CD14-positive monocyte (primary cell): Measurements from ENCODE around the gene ST6GALNAC3. TPM values are rescaled to one million over a fixed set of nuclear protein-coding genes. Genes with fewer than 3 reads are reported as not detected.
A peak's percentile ranks its signal among the peaks of the same experiment; 100 is the strongest.

ENCODE experiments used
- DNase-seq, 3 donors: peaks; one replicate each; pipeline ENCODE4 v3.0.0-alpha.2; 2011 to 2022
- H2AFZ ChIP-seq: 2 replicates; pipeline ENCODE4 v1.6.0; 2012; ENCODE audit warnings: mild to moderate bottlenecking, low read depth, low read length, inconsistent platforms; ENCODE audit not compliant: insufficient read depth, poor library complexity, severe bottlenecking
- H3K27ac ChIP-seq, 2 donors: 1 replicate in 1 of 2; 2 replicates in 1 of 2; pipeline ENCODE4 v1.5.1; 2012 to 2013; ENCODE audit warnings: low read length in 2 of 2, control low read depth in 1 of 2, inconsistent platforms in 1 of 2, low read depth in 1 of 2, mild to moderate bottlenecking in 1 of 2
- H3K27me3 ChIP-seq, 2 donors: one replicate each; pipeline versions ENCODE4 v1.6.0 to v1.6.1; 2011 to 2013; ENCODE audit warnings: low read length in 2 of 2; ENCODE audit not compliant: control insufficient read depth in 2 of 2, insufficient read depth in 2 of 2
- H3K36me3 ChIP-seq, 2 donors: replicated peaks in 1 of 2; 1 replicate in 1 of 2; 2 replicates in 1 of 2; pipeline versions ENCODE4 v1.5.1 to v1.6.1; 2012 to 2013; ENCODE audit warnings: low read length in 2 of 2, control low read depth in 1 of 2, inconsistent platforms in 1 of 2, mild to moderate bottlenecking in 1 of 2; ENCODE audit not compliant: insufficient read depth in 2 of 2, control insufficient read depth in 1 of 2
- H3K4me1 ChIP-seq, 2 donors: 1 replicate in 1 of 2; 2 replicates in 1 of 2; pipeline versions ENCODE4 v1.5.1 to v1.6.1; 2012 to 2013; ENCODE audit warnings: low read length in 2 of 2, control low read depth in 1 of 2, inconsistent platforms in 1 of 2, mild to moderate bottlenecking in 1 of 2, moderate library complexity in 1 of 2; ENCODE audit not compliant: insufficient read depth in 2 of 2, control insufficient read depth in 1 of 2
- H3K4me2 ChIP-seq: replicated peaks from 2 replicates; pipeline ENCODE3; 2012; ENCODE audit warnings: low read length, moderate library complexity, mild to moderate bottlenecking; ENCODE audit not compliant: poor library complexity, severe bottlenecking; ENCODE audit errors: extremely low read depth
- H3K4me3 ChIP-seq, 3 experiments: fragments of 200-600 bp in 1 of 3; sonication (generic) in 1 of 3; replicated peaks in 1 of 3; 1 replicate in 2 of 3; 2 replicates in 1 of 3; pipeline ENCODE4 v1.5.1; 2011 to 2013; ENCODE audit warnings: low read length in 3 of 3, mild to moderate bottlenecking in 3 of 3, control low read depth in 2 of 3, low read depth in 2 of 3, inconsistent platforms in 1 of 3, moderate library complexity in 1 of 3
- H3K79me2 ChIP-seq: 2 replicates; pipeline ENCODE4 v1.6.0; 2012; ENCODE audit warnings: mild to moderate bottlenecking, control low read depth, inconsistent platforms, low read length, moderate library complexity; ENCODE audit not compliant: insufficient read depth
- H3K9ac ChIP-seq: 2 replicates; pipeline ENCODE4 v1.6.0; 2017; ENCODE audit warnings: low read length, mild to moderate bottlenecking; ENCODE audit not compliant: insufficient read depth, poor library complexity, severe bottlenecking
- H3K9me3 ChIP-seq, 2 donors: replicated peaks in 1 of 2; 1 replicate in 1 of 2; 2 replicates in 1 of 2; pipeline versions ENCODE4 v1.5.1 to v1.6.1; 2012 to 2013; ENCODE audit warnings: low read length in 2 of 2, control low read depth in 1 of 2; ENCODE audit not compliant: control insufficient read depth in 1 of 2, insufficient read depth in 1 of 2
- H4K20me1 ChIP-seq: 2 replicates; pipeline ENCODE4 v1.6.0; 2012; ENCODE audit warnings: mild to moderate bottlenecking, low read length, control low read depth, moderate library complexity; ENCODE audit not compliant: insufficient read depth
- H3K27ac Mint-ChIP-seq, 7 donors: one replicate each; pipeline ENCODE4 v1.8.0; 2020; ENCODE audit warnings: mild to moderate bottlenecking in 7 of 7, mixed read lengths in 7 of 7, moderate library complexity in 6 of 7, inconsistent platforms in 2 of 7
- H3K27me3 Mint-ChIP-seq, 3 donors: one replicate each; pipeline ENCODE4 v1.8.0; 2021 to 2022; ENCODE audit warnings: low read depth in 3 of 3, mild to moderate bottlenecking in 3 of 3, mixed read lengths in 3 of 3, moderate library complexity in 3 of 3, inconsistent platforms in 1 of 3
- H3K36me3 Mint-ChIP-seq, 2 donors: one replicate each; pipeline ENCODE4 v1.8.0; 2020; ENCODE audit warnings: mixed read lengths in 2 of 2, inconsistent platforms in 1 of 2, mild to moderate bottlenecking in 1 of 2
- H3K4me1 Mint-ChIP-seq: one replicate; pipeline ENCODE4 v1.8.0; 2020; ENCODE audit warnings: mild to moderate bottlenecking, mixed read lengths
- H3K4me3 Mint-ChIP-seq, 2 donors: one replicate each; pipeline ENCODE4 v1.8.0; 2020; ENCODE audit warnings: mild to moderate bottlenecking in 2 of 2, mixed read lengths in 2 of 2, moderate library complexity in 1 of 2
- H3K9me3 Mint-ChIP-seq, 7 donors: one replicate each; pipeline ENCODE4 v1.8.0; 2020 to 2022; ENCODE audit warnings: mixed read lengths in 7 of 7, mild to moderate bottlenecking in 6 of 7, moderate library complexity in 6 of 7, inconsistent platforms in 2 of 7
- WGBS: methylation state at CpG from one replicate; pipeline ENCODE4 v1.1.5; 2013; ENCODE audit warnings: missing lambda C conversion rate; ENCODE audit not compliant: insufficient coverage; 5-methylcytosine and 5-hydroxymethylcytosine counted together
- intact Hi-C, 2 donors: fragments of 100-400 bp; cut with micrococcal nuclease; formaldehyde crosslinking; loops; one replicate each; pipeline versions ENCODE4 v1.15.0 to v1.15.1; 2023
- polyA plus RNA-seq, 3 donors: library from polyadenylated mRNA; depleted of rRNA in 1 of 3; unstranded in 2 of 3; stranded (reverse) in 1 of 3; fragments of 300-500 nt in 2 of 3; fragments of >200 nt in 1 of 3; fragmentation: Illumina TruSeq in 2 of 3; gene quantifications; 1 replicate in 2 of 3; 2 replicates in 1 of 3; pipeline ENCODE4 v1.2.3, GENCODE V29; 2012 to 2021
- TF ChIP-seq, protein P1 (sequence below): fragments of 200-600 bp; IDR thresholded peaks from one replicate; pipeline ENCODE4 v1.8.0; 2022; ENCODE audit warnings: antibody characterized with exemption, mild to moderate bottlenecking

The ST6GALNAC3 gene
- polyA plus RNA-seq, 3 donors, result 6.5 to 9.2 (median 7.6) TPM

DNA sequence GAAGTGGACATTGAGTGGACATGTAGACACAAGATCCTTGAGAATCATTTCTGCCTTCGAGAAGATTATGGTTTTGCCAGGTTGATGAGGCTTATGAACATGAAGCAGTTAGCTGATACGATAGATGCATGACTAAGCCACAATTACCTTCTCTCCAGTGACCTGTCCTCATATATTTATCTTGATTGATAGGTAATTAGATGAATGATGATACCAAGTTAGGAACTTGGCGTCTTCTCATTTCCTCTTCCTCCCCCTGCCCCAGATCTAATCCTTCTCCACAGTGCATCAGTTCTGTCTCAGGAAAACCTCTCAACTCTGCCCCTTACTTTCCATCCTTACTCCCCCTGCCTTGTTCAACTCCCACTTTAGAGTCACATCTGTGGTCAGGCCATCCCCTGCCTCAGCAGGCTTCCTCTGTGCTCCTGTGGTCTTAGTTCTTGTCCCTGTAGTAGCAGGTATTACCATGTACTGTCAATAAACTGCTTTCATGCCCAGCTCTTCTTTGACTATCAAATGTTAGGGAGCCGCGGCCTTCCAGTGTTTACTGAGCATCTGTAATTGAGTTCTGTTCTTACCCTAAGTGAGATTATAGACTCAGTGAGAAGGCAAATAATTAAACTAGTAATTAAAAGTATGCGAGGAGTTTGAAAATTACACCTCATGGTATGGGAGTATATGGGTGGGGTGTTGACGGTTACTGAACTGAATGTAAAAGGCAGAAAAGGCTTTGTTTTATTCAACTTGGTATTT lies 5.1 kb downstream of the ST6GALNAC3 start:
- intact Hi-C loops, result loop anchor here in 1 of 2 donors (10.0 kb wide), 1 partner anchor 1135 kb away; the partner anchor contains the start of gene PIGK
- no peaks in the 10 kb centered on the region for H3K27me3 ChIP-seq

DNA sequence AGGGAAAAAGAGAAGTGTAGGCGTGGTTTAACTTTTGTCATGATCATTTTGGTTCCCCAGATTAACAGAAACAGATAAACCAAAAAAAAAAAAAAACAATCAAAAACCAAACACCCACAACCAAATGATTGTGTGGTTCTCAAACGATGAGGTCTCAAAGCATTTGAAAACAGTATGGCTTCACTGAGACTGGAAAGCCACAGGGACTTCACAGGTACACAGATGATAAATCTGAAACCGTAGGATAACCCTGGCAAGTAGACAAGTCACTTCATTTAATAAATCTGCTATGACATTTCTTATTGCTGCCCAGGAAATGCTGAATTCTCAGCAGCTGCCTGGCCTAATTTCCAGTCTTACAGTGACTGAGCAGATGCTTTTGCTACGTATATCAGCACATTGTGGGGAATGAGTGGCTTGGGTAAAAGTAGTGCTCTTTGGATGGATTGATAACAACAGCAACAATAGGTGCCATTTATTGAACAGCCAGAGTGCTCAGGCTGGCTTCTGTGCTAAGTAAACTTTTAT lies 6.1 kb downstream of the ST6GALNAC3 start:
- H3K27me3 Mint-ChIP-seq, result peaks cover 1 to 2% (median 2%) of the 10 kb centered on the region in 3 donors
- peaks cover 2% of the 10 kb centered on the region in 2 donors for H3K36me3 Mint-ChIP-seq
- TF ChIP-seq, protein P1, sequence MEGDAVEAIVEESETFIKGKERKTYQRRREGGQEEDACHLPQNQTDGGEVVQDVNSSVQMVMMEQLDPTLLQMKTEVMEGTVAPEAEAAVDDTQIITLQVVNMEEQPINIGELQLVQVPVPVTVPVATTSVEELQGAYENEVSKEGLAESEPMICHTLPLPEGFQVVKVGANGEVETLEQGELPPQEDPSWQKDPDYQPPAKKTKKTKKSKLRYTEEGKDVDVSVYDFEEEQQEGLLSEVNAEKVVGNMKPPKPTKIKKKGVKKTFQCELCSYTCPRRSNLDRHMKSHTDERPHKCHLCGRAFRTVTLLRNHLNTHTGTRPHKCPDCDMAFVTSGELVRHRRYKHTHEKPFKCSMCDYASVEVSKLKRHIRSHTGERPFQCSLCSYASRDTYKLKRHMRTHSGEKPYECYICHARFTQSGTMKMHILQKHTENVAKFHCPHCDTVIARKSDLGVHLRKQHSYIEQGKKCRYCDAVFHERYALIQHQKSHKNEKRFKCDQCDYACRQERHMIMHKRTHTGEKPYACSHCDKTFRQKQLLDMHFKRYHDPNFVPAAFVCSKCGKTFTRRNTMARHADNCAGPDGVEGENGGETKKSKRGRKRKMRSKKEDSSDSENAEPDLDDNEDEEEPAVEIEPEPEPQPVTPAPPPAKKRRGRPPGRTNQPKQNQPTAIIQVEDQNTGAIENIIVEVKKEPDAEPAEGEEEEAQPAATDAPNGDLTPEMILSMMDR, result no peak
- WGBS, result 40% methylated on average over 3 of the region's 4 CpGs
- H3K27ac ChIP-seq, result no peak overlapping the region
- H3K9me3 ChIP-seq, result peaks cover 0 to 2% of the 10 kb centered on the region in 2 donors
- no peak overlapping the region for H3K4me3 Mint-ChIP-seq
- DNase-seq, result no peak
- H3K4me3 ChIP-seq, result no peak overlapping the region
- no peak overlapping the region for H3K27ac Mint-ChIP-seq
- peaks cover 29% of the 10 kb centered on the region for H4K20me1 ChIP-seq
- no peaks in the 10 kb centered on the region for H3K27me3 ChIP-seq
- H3K79me2 ChIP-seq, result peaks cover 24% of the 10 kb centered on the region
- H3K4me1 ChIP-seq, result peaks cover 12 to 13% of the 10 kb centered on the region in 2 donors
- intact Hi-C loops, result no loop called here
- no peak overlapping the region for H2AFZ ChIP-seq
- no peak overlapping the region for H3K9ac ChIP-seq
- no peak overlapping the region for H3K4me2 ChIP-seq
- H3K4me1 Mint-ChIP-seq, result peaks cover 29% of the 10 kb centered on the region
- no peaks in the 10 kb centered on the region for H3K36me3 ChIP-seq
- peaks cover 0 to 4% (median 0%) of the 10 kb centered on the region in 7 donors for H3K9me3 Mint-ChIP-seq

More for the DNA sequence above, 5.1 kb downstream of the ST6GALNAC3 start:
- Mint-ChIP-seq H3K4me3 (no peak overlapping the region), H3K9me3 (peaks cover 0 to 4% (median 3%) of the 10 kb centered on the region in 7 donors), H3K27ac (peak overlapping the region in 1 of 7 donors; percentile 62), H3K27me3 (peaks cover 2 to 4% (median 2%) of the 10 kb centered on the region in 3 donors), H3K36me3 (peaks cover 2% of the 10 kb centered on the region in 2 donors), H3K4me1 (peaks cover 39% of the 10 kb centered on the region)
- Histone ChIP-seq H3K79me2 (peaks cover 29% of the 10 kb centered on the region), H2AFZ (no peak overlapping the region), H3K4me3 (no peak overlapping the region), H3K4me2 (no peak overlapping the region), H3K27ac (no peak overlapping the region), H3K36me3 (no peaks in the 10 kb centered on the region), H3K4me1 (peaks cover 22 to 23% of the 10 kb centered on the region in 2 donors), H3K9me3 (peaks cover 0 to 2% of the 10 kb centered on the region in 2 donors), H4K20me1 (peaks cover 27% of the 10 kb centered on the region), H3K9ac (no peak overlapping the region)
- no CpG with 5 or more reads among the region's 7 CpGs for WGBS
- DNase-seq, result no peak
- TF ChIP-seq, protein P1, result no peak
